OCI-LY3 (cell line): Measurements from ENCODE around the gene ODAD2.
A peak's percentile ranks its signal among the peaks of the same experiment; 100 is the strongest.

Source experiments
- H2AFZ ChIP-seq: fragments of 200-600, 300-600 bp; shearing (Covaris generic); 2 replicates; pipeline ENCODE4 v1.6.0; 2014; ENCODE audit warnings: antibody characterized with exemption, low read depth, low read length
- H3K27ac ChIP-seq: fragments of 200-600, 300-600 bp; sonication (generic); 2 replicates; pipeline ENCODE4 v1.5.1; 2014; ENCODE audit warnings: mild to moderate bottlenecking, low read length, moderate library complexity, mixed read lengths
- H3K27me3 ChIP-seq: fragments of 200-600, 300-600 bp; sonication (generic); 2 replicates; pipeline ENCODE4 v1.6.1; 2014; ENCODE audit warnings: low read depth, low read length, mixed read lengths
- H3K36me3 ChIP-seq: fragments of 200-600, 300-600 bp; sonication (generic); replicated peaks from 2 replicates; pipeline ENCODE3; 2014; ENCODE audit warnings: low read depth, low read length, mixed read lengths
- H3K4me1 ChIP-seq: fragments of 300-600, 200-600 bp; sonication (generic); 2 replicates; pipeline ENCODE4 v1.6.1; 2014; ENCODE audit warnings: low read length, mixed read lengths
- H3K4me2 ChIP-seq: fragments of 200-600, 300-600 bp; sonication (generic); 2 replicates; pipeline ENCODE4 v1.6.1; 2014; ENCODE audit warnings: low read length, mixed read lengths
- H3K4me3 ChIP-seq: fragments of 300-600, 200-600 bp; sonication (generic); 2 replicates; pipeline ENCODE4 v1.5.1; 2014; ENCODE audit warnings: antibody characterized with exemption, mild to moderate bottlenecking, low read length, moderate library complexity
- H3K79me2 ChIP-seq: fragments of 300-600, 200-600 bp; shearing (Covaris generic); 2 replicates; pipeline ENCODE4 v1.6.1; 2014; ENCODE audit warnings: mild to moderate bottlenecking, low read length, mixed read lengths
- H3K9ac ChIP-seq: fragments of 300-600, 200-600 bp; shearing (Covaris generic); 2 replicates; pipeline ENCODE4 v1.6.0; 2014; ENCODE audit warnings: mild to moderate bottlenecking, low read length, moderate library complexity
- H3K9me3 ChIP-seq: fragments of 200-600, 300-600 bp; shearing (Covaris generic); 2 replicates; pipeline ENCODE4 v1.6.1; 2014; ENCODE audit warnings: low read length, mixed read lengths; ENCODE audit not compliant: insufficient read depth
- H4K20me1 ChIP-seq: fragments of 200-600, 300-600 bp; sonication (generic); 2 replicates; pipeline ENCODE4 v1.6.1; 2016; ENCODE audit warnings: low read length, mixed read lengths; ENCODE audit not compliant: insufficient read depth
- EZH2phosphoT487 ChIP-seq: fragments of 200-600 bp; shearing (Covaris generic); IDR thresholded peaks from 2 replicates; pipeline ENCODE4 v1.6.1; 2018; ENCODE audit warnings: antibody characterized with exemption, mixed run types, low read depth
- TF ChIP-seq, protein P1 (sequence below): fragments of 200-600, 300-600 bp; sonication (generic); IDR thresholded peaks from 2 replicates; pipeline ENCODE4 v1.5.1; 2014; ENCODE audit warnings: antibody characterized with exemption, low read length, low read depth

Gene ODAD2

DNA sequence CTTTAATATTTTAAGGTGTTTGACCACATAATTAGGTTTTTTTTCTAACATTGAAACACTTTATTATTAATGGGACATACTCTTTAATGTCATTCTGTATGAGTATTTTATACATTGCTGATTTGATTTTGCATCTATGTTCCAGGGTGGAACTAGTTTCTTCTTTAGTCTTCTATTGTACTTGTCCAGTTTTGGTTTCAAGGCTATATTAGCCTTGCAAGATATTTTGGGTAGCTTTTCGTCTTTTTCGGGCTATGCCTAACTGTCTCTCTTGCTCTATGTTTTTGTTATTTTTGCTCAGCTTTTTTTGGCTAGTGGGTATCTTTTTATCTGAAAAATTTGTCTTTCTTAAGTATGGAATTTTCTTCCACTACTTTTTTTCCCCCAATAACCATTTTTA lies 214.6 kb downstream of the ODAD2 start:
- no peaks in the 10 kb centered on the region for H3K36me3 ChIP-seq
- no peaks in the 10 kb centered on the region for H3K79me2 ChIP-seq
- H3K27ac ChIP-seq = no peak overlapping the region
- no peaks in the 10 kb centered on the region for H4K20me1 ChIP-seq
- H2AFZ ChIP-seq = no peak overlapping the region
- H3K27me3 ChIP-seq = no peaks in the 10 kb centered on the region
- no peaks in the 10 kb centered on the region for H3K9me3 ChIP-seq
- no peak overlapping the region for H3K4me3 ChIP-seq
- no peak overlapping the region for H3K4me2 ChIP-seq
- H3K4me1 ChIP-seq = no peaks in the 10 kb centered on the region
- no peak for TF ChIP-seq EZH2phosphoT487
- TF ChIP-seq, protein P1, sequence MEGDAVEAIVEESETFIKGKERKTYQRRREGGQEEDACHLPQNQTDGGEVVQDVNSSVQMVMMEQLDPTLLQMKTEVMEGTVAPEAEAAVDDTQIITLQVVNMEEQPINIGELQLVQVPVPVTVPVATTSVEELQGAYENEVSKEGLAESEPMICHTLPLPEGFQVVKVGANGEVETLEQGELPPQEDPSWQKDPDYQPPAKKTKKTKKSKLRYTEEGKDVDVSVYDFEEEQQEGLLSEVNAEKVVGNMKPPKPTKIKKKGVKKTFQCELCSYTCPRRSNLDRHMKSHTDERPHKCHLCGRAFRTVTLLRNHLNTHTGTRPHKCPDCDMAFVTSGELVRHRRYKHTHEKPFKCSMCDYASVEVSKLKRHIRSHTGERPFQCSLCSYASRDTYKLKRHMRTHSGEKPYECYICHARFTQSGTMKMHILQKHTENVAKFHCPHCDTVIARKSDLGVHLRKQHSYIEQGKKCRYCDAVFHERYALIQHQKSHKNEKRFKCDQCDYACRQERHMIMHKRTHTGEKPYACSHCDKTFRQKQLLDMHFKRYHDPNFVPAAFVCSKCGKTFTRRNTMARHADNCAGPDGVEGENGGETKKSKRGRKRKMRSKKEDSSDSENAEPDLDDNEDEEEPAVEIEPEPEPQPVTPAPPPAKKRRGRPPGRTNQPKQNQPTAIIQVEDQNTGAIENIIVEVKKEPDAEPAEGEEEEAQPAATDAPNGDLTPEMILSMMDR = no peak
- H3K9ac ChIP-seq = no peak overlapping the region

DNA sequence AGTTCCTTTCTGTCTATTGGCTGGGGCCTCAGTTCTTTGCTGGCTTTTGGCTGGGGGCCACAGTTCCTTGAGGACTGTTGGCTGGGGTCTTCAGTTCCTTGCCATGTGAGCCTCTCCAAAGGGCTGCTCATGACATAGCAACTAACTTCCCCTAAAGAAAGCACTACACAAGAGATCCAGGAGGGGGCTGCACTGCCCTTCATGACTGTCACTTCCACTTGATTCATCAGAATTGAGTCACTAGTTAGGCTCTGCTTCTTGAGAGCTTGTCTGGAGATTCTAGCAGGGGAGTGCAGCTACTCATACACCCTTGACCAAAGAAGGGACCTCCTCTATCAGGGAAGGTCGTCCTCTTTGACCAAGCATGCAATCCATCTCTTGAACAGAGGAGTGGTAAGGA lies 215.2 kb downstream of the ODAD2 start:
- Histone ChIP-seq H3K9ac (no peak overlapping the region), H2AFZ (no peak overlapping the region), H3K4me1 (no peaks in the 10 kb centered on the region), H3K27me3 (no peaks in the 10 kb centered on the region), H3K79me2 (no peaks in the 10 kb centered on the region), H3K36me3 (no peaks in the 10 kb centered on the region), H3K9me3 (no peaks in the 10 kb centered on the region), H3K27ac (no peak overlapping the region), H3K4me2 (no peak overlapping the region), H3K4me3 (no peak overlapping the region), H4K20me1 (no peaks in the 10 kb centered on the region)
- no peak for TF ChIP-seq EZH2phosphoT487
- TF ChIP-seq, protein P1 = peak; percentile 52

DNA sequence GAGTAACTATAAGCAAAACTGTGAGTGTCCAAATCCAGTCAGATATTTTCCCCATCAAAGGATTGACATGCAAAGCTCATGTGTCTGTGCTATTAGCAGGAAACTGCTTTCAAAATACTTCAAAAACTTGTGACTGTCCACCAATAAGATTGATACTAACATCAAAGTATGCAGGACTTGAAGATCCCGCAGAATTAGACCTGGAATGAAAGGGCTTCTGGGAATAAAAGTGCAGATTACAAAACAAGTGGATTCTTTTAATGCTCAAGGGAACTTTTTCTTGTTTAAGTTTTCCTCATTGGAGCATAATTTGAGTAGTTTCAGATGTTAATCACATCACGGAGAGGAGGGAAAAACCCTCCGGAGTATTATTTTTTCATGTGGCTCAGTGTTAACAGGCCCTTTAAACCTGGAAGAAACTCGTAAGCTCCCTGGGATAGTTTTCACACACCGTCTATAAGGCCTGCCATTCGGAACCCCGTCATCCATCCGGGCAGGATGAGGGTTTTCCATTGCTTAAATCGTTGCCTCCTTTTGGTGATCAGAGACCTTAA lies 219.3 kb downstream of the ODAD2 start:
- Histone ChIP-seq H4K20me1 (no peaks in the 10 kb centered on the region), H3K9me3 (no peaks in the 10 kb centered on the region), H3K36me3 (no peaks in the 10 kb centered on the region), H3K27ac (no peak overlapping the region), H2AFZ (no peak overlapping the region), H3K4me1 (no peaks in the 10 kb centered on the region), H3K4me2 (no peak overlapping the region), H3K27me3 (no peaks in the 10 kb centered on the region), H3K4me3 (no peak overlapping the region), H3K9ac (no peak overlapping the region), H3K79me2 (no peaks in the 10 kb centered on the region)
- TF ChIP-seq, protein P1 = no peak
- TF ChIP-seq EZH2phosphoT487 = no peak

DNA sequence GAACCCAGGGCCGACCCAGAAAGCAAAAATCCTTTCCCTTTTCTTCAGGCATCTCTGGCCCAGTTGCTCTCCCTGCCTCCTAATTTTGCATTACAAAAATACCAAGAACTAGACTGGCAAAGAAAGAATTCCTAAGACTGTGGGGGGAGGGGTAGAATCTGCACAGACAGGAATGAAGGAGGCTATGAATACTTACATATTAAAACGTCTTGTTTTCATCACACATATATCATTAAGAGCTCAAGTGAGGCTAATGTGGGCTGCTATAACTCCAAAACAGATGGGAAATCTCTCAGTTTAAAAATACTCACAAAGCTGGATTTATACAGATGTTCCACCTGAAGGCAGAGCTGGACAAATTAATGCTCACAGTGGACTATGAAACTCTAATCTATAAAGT lies 224.0 kb downstream of the ODAD2 start:
- TF ChIP-seq EZH2phosphoT487 = no peak
- TF ChIP-seq, protein P1 = no peak
- Histone ChIP-seq H2AFZ (no peak overlapping the region), H3K9ac (no peak overlapping the region), H3K27ac (no peak overlapping the region), H3K27me3 (no peaks in the 10 kb centered on the region), H3K79me2 (no peaks in the 10 kb centered on the region), H3K4me1 (no peaks in the 10 kb centered on the region), H4K20me1 (no peaks in the 10 kb centered on the region), H3K4me2 (no peak overlapping the region), H3K9me3 (no peaks in the 10 kb centered on the region), H3K4me3 (no peak overlapping the region), H3K36me3 (no peaks in the 10 kb centered on the region)
